OCI-LY1 (cell line): ENCODE data around the gene PAM16.

Experiments used
- H2AFZ ChIP-seq: fragments of 200-600 bp; sonication (generic), shearing (Covaris generic); 2 replicates; pipeline ENCODE4 v1.6.0; 2014; ENCODE audit warnings: antibody characterized with exemption, mild to moderate bottlenecking, low read length
- H3F3A ChIP-seq: fragments of 200-600 bp; sonication (generic), shearing (Covaris generic); 2 replicates; pipeline ENCODE4 v1.6.0; 2014; ENCODE audit warnings: mild to moderate bottlenecking, antibody characterized with exemption, low read length, moderate library complexity; ENCODE audit not compliant: insufficient read depth
- H3K27ac ChIP-seq: fragments of 200-600 bp; sonication (generic); 2 replicates; pipeline ENCODE4 v1.5.1; 2014; ENCODE audit warnings: low read length, mixed run types, mild to moderate bottlenecking, low read depth; ENCODE audit not compliant: poor library complexity, severe bottlenecking
- H3K27me3 ChIP-seq: fragments of 200-600 bp; sonication (generic); 2 replicates; pipeline ENCODE4 v1.6.0; 2014; ENCODE audit warnings: antibody characterized with exemption, mild to moderate bottlenecking, low read length, moderate library complexity; ENCODE audit not compliant: insufficient read depth
- H3K36me3 ChIP-seq: fragments of 200-600 bp; sonication (generic); 2 replicates; pipeline ENCODE4 v1.6.1; 2014; ENCODE audit warnings: mild to moderate bottlenecking, antibody characterized with exemption, low read length, moderate library complexity, mixed read lengths; ENCODE audit not compliant: insufficient read depth
- H3K4me1 ChIP-seq: fragments of 200-600 bp; sonication (generic); 2 replicates; pipeline ENCODE4 v1.5.1; 2014; ENCODE audit warnings: mild to moderate bottlenecking, low read length, moderate library complexity; ENCODE audit not compliant: insufficient read depth, severe bottlenecking
- H3K4me2 ChIP-seq: fragments of 200-600 bp; sonication (generic), shearing (Covaris generic); 2 replicates; pipeline ENCODE4 v1.6.1; 2014; ENCODE audit warnings: low read length
- H3K4me3 ChIP-seq: fragments of 200-600 bp; sonication (generic); 2 replicates; pipeline ENCODE4 v1.5.1; 2014; ENCODE audit warnings: low read length, low read depth, mild to moderate bottlenecking, mixed read lengths; ENCODE audit not compliant: poor library complexity, severe bottlenecking
- H3K79me2 ChIP-seq: fragments of 200-600 bp; shearing (Covaris generic); 2 replicates; pipeline ENCODE4 v1.6.1; 2016; ENCODE audit warnings: mixed run types, low read length, mixed read lengths; ENCODE audit not compliant: insufficient read depth
- H3K9ac ChIP-seq: fragments of 200-600 bp; sonication (generic), shearing (Covaris generic); 2 replicates; pipeline ENCODE4 v1.6.1; 2014; ENCODE audit warnings: mild to moderate bottlenecking, low read length, mixed read lengths
- H3K9me2 ChIP-seq: fragments of 200-600 bp; sonication (generic), shearing (Covaris generic); 2 replicates; pipeline ENCODE4 v1.6.1; 2014; ENCODE audit warnings: low read depth, mild to moderate bottlenecking, low read length, mixed read lengths
- H3K9me3 ChIP-seq: fragments of 200-600 bp; shearing (Covaris generic); 2 replicates; pipeline ENCODE4 v1.6.1; 2014; ENCODE audit warnings: low read length, mixed read lengths
- H4K20me1 ChIP-seq: fragments of 200-600 bp; sonication (generic), shearing (Covaris generic); 2 replicates; pipeline ENCODE4 v1.6.0; 2016; ENCODE audit warnings: mild to moderate bottlenecking, low read length; ENCODE audit not compliant: insufficient read depth
- EZH2 ChIP-seq: fragments of 200-600 bp; sonication (generic), shearing (Covaris generic); IDR thresholded peaks from 2 replicates; pipeline ENCODE4 v1.8.0; 2017; ENCODE audit warnings: borderline replicate concordance, mixed run types, mild to moderate bottlenecking, antibody characterized with exemption, low read length, moderate library complexity, mixed read lengths
- TF ChIP-seq, protein P1 (sequence below): fragments of 200-600 bp; sonication (generic), shearing (Covaris generic); IDR thresholded peaks from 2 replicates; pipeline ENCODE4 v1.5.1; 2017; ENCODE audit warnings: mild to moderate bottlenecking, antibody characterized with exemption, low read length, moderate library complexity, mixed read lengths

The PAM16 gene

DNA sequence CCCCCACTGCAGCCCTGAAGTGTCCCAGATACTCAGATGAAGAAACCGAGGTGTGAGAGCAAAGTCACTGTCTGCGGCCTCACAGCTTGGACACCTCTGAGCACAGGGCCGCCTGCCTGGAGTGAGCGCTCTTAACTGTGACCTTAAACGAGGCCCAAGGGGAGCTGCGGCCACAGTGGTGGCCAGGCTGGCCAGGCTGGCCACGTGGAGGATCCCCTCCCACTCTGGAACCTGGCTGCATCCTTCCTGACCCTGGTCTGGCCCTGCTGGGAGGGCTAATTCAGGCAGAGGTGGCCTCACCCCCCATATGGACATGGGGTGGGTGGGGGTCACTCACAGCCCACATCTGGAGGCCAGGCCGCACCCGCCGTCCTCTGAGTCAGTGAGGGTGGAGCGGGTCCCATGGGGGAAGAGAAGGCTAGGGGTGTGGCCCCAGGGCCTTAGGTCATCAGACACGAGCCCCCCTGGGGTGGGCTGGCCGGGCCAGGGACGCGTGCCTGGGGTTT, 27.1 kb upstream of the PAM16 start:
- Histone ChIP-seq H2AFZ (no peak overlapping the region), H3K4me1 (no peaks in the 10 kb centered on the region), H3K27me3 (no peaks in the 10 kb centered on the region), H3K36me3 (peaks cover 2% of the 10 kb centered on the region; the same call in 1 of the 2 replicates), H3K9me2 (no peaks in the 10 kb centered on the region), H3K4me3 (no peak overlapping the region), H3K4me2 (no peak overlapping the region), H3K9ac (no peak overlapping the region), H3K79me2 (no peaks in the 10 kb centered on the region), H4K20me1 (no peaks in the 10 kb centered on the region), H3K9me3 (no peaks in the 10 kb centered on the region), H3K27ac (no peak overlapping the region), H3F3A (no peaks in the 10 kb centered on the region)
- TF ChIP-seq, protein P1, sequence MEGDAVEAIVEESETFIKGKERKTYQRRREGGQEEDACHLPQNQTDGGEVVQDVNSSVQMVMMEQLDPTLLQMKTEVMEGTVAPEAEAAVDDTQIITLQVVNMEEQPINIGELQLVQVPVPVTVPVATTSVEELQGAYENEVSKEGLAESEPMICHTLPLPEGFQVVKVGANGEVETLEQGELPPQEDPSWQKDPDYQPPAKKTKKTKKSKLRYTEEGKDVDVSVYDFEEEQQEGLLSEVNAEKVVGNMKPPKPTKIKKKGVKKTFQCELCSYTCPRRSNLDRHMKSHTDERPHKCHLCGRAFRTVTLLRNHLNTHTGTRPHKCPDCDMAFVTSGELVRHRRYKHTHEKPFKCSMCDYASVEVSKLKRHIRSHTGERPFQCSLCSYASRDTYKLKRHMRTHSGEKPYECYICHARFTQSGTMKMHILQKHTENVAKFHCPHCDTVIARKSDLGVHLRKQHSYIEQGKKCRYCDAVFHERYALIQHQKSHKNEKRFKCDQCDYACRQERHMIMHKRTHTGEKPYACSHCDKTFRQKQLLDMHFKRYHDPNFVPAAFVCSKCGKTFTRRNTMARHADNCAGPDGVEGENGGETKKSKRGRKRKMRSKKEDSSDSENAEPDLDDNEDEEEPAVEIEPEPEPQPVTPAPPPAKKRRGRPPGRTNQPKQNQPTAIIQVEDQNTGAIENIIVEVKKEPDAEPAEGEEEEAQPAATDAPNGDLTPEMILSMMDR = 0 out of 2 replicates have a peak, but pooled peaks have one; percentile 2
- TF ChIP-seq EZH2 = no peak

DNA sequence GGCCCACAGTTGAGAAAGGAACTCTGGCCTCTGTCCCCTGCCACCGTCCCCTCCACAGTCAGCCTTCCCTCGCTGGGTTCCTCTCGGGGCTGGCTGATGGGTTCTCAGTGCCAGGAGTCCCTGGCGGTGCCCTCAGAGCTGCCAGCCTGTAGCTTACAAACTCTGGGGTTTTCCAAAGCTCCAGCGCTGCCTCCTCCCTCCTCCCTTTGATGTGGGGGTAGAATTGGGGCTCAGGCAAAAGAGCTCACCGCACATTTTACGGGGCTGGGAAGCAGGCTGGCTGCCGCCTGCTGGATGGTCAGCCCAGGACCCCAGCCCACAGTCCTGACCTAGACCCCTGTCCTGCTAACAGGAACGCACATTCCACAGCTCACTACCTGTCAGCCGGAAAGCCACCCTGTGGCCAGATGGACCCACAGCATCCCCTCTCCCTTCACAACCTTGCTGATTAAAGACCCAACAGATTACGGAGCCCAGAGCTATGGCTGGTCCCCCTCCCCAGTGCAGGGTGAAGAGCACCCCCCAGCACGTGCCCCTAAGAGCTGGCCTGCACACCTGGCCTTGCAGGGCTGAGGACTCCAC, 26.5 kb upstream of the PAM16 start:
- no peaks in the 10 kb centered on the region for H4K20me1 ChIP-seq
- no peaks in the 10 kb centered on the region for H3K9me2 ChIP-seq
- no peaks in the 10 kb centered on the region for H3K79me2 ChIP-seq

DNA sequence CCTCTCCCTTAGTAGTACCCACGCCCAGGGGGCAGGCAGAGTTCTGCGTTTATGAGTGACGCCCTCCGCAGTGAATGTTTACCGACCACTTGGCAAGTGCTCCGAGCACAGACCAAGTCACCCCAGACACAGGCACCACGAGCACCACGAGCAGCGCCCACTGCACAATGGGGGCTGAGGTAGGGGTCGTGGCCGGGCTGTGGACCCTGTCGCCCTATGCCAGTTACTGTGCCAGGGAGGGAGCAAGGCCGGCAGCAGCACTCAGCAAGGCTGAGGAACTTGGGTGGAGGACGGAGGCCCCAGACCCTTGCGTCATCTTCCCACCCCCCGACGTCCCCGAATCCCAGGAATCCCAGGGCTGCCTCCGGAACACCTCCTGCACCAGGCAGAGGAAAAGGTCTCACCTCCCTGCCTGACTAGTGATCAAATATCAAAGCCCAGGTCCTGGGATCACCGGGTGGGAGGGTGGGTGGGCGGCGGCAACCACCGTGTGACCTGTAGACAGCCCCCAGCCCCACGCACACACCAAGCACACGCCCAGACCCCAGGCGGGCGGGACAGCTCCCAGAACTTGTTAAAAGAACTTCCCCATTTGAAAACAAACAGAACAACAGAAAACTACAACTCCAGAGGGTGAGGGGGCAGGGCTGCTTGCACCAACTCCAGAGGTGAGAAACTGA, 25.9 kb upstream of the PAM16 start:
- H3K4me2 ChIP-seq = no peak overlapping the region
- no peaks in the 10 kb centered on the region; the same call in 1 of the 2 replicates for H3K36me3 ChIP-seq
- H4K20me1 ChIP-seq = no peaks in the 10 kb centered on the region

More for the DNA sequence above, 26.5 kb upstream of the PAM16 start:
- Histone ChIP-seq H2AFZ (no peak overlapping the region), H3F3A (no peaks in the 10 kb centered on the region), H3K4me2 (no peak overlapping the region), H3K36me3 (no peaks in the 10 kb centered on the region; the same call in 1 of the 2 replicates), H3K4me1 (peaks cover 1% of the 10 kb centered on the region), H3K4me3 (no peak overlapping the region), H3K9ac (no peak overlapping the region), H3K9me3 (no peaks in the 10 kb centered on the region), H3K27me3 (no peaks in the 10 kb centered on the region), H3K27ac (no peak overlapping the region)
- no peak for TF ChIP-seq EZH2
- TF ChIP-seq, protein P1 = peak; percentile 18; the same call in 1 of the 2 replicates

More for the DNA sequence above, 25.9 kb upstream of the PAM16 start:
- Histone ChIP-seq H3K9ac (no peak overlapping the region), H3K9me3 (no peaks in the 10 kb centered on the region), H3K79me2 (no peaks in the 10 kb centered on the region), H3K27me3 (no peaks in the 10 kb centered on the region), H3K4me1 (peaks cover 8% of the 10 kb centered on the region), H2AFZ (no peak overlapping the region), H3F3A (no peaks in the 10 kb centered on the region), H3K4me3 (no peak overlapping the region), H3K27ac (no peak overlapping the region), H3K9me2 (no peaks in the 10 kb centered on the region)
- TF ChIP-seq, protein P1 = no peak
